Activated T-helper 1 cell treated with anti-CD3 and anti-CD28 coated beads, Interleukin-2, amount 50 U/mL, for 16 hours (primary cell): ENCODE data around the gene SYNDIG1.

Experiments
- DNase-seq, 2 donors: peaks; one replicate each; pipeline ENCODE4 v3.0.0-alpha.2; 2020; ENCODE audit warnings: low read depth in 1 of 2, low spot score in 1 of 2

SYNDIG1 gene

DNA sequence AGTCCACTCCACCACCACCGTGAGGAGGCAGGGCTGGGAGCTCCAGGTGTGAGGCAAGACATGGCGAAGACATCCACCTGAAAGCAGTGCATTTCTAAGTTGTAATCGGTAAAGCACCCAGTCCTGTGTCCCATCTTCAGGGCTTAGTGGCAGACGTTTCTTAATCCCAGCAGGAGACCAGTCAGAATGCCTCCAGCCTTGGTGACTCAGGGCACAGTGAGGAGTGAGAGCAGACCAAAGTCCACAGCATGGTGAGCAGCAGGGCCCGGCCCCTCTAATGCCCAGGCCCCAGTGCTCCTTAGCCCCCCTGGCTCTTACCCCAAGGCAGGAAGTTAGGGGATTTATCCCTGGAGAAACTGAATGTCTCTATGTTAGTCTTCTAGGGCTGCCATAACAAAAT, 183.9 kb downstream of the SYNDIG1 start:
- DNase-seq = no peak

DNA sequence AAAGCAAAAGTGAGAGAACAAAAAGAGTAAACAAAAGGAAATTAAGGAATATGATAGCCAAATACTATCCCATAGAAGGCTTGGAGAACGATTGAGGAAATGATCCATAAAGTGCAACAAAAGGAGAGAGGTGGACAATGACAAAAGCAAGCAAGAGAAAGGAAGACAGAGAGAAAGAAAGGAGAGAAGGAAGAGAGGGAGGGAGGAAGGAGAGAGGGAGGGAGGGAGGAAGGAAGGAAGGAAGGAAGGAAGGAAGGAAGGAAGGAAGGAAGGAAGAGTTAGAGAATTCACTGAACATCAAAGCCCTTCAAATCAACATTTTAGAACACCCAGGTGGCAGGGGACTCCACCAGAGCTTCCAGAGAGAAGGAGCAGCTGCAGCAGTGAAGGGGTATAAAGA, 185.0 kb downstream of the SYNDIG1 start:
- DNase-seq = no peak

DNA sequence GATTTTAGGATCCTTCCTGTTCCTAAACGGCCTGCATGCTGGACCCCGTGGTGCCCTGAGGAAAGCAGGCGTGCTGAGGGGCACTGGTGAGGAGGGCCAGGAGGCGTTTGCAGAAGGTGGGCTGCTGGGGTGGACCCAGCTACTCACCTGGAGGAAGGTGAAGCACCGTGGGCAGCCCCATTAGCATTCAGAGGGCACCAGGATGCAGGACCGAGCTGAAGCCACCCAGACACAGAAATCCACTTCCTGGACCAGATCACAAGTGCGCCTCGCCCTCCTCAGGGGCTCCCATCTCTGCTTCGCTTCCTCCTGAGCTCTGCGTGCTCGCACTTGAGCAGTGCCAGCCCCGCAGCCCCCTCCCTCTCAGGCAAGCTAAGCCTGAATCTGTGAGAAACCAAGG, 187.0 kb downstream of the SYNDIG1 start:
- no peak for DNase-seq

DNA sequence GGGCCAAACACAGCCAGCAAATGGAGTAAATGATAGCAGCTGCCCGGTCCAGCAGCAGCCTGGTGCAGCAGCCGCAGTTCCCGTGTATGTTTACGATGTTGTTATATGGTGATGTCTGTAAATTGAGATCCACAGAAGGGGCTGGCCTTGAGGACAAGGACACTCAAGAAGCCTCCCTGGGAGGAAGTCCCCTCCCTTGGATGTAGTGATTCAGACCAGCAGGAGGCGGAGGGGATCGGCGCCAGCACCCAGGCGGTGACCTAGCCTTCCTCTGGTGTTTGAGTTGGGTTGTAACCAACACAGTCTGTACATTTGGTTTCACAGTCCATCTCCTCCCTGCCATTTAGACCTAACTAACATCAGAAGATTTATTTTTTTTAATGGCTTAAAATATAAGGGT, 187.8 kb downstream of the SYNDIG1 start:
- DNase-seq = no peak

DNA sequence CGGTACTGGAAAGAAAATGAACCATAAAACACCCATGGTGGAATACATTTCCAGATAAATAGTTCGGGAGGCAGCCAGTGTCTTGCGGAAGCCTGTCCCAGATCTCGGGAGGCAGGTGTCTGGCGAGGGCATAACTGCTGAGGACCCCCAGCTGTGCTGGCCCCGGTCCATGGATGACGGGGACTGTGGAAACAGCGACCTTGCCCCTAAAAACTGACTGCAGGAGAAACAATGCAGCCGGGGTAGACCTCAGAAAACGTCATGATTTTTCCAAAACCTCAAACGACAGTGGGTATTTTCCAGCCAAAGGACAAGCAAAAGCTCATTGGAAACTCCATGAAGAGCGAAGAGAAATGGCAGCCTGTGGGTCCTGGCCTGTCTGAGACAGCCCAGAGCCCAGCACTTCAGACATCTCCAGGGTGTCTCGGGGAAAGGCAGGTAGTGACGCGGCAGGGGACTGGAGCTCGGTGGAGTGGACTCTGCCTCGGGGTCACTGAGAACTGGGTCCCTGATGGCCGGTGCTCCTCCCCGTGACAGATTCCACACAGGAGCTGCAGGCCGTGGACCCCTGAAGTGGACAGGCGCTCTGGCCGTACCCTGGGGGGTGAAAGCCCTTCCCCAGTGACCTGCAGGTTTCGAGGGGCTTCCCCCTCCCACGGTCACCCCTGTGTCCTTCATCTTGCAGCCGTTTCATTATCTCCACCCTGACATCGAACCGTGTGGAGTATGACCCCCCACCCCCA, 188.6 kb downstream of the SYNDIG1 start:
- DNase-seq = no peak

DNA sequence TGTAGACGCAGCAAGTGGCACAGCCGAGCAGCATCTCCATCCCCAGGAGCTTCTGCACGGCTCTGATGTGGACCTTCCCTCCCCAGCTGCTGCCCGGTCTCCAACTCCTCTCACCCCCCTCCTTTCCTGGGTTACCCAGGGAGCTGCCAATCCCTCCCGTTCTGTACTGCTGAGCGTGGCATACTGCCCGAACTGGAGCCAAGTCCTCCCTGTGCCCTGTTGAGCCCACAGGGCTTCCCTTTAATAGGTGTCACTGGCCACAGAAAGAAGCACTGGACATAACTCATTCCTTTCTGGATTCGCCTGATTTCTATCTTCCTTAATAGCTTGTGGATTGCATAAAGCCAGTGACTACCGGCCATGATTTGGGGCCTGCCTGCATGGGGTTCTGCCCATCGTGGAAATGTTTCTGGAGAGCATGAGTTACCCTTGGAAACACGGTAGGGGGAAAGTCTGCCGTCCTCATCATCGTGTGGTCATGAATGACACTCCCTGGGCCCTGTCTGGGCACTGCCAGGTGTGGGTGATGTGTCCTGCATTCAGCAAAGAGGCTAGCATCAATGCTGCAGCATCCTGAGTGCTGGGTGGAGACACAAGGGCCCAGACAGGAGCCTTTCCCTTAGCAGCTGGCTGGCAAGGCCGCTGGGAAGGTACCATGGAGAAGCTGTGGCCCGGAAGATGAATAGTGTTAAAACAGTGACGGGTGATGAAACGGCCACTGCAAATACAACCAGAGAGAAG, 189.7 kb downstream of the SYNDIG1 start:
- no peak for DNase-seq

DNA sequence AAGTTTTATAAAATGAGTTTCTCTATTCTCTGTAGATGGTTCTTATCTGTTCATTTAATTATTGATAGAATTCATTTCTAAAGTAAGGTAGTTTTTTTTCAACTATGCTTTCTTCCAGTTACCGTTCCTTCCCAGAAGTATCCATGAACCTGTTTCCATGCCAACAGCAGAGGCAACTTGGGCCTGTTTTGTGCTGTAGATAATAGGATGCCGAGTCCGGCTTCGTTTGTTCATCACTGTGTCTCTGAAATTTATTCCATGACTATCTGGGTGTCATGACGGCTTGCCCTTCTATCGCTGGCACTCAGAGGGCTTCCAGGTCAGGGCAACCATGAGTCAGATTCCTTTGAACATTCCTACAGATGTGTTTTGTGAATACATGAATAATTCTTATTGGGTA, 190.4 kb downstream of the SYNDIG1 start:
- DNase-seq = no peak

DNA sequence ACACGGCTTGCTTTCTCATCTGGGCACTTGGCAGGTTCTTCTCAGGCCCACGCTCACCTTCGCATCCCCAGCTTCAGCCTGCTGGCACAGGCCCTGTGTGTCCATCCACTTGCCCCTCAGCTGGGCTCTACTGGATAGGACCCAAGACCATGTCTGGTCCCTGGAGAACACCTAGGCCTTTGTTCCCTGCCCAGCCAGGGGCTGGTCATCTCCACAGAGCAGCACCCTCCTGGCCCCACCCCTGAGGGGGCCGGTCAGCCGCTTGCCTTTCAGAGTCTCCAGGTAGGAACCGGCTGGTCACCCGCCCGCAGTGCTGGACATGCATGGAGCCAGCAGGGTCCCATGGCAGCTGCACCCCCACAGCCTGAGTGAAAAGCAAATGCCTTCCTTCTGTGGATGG, 191.2 kb downstream of the SYNDIG1 start:
- DNase-seq = no peak

DNA sequence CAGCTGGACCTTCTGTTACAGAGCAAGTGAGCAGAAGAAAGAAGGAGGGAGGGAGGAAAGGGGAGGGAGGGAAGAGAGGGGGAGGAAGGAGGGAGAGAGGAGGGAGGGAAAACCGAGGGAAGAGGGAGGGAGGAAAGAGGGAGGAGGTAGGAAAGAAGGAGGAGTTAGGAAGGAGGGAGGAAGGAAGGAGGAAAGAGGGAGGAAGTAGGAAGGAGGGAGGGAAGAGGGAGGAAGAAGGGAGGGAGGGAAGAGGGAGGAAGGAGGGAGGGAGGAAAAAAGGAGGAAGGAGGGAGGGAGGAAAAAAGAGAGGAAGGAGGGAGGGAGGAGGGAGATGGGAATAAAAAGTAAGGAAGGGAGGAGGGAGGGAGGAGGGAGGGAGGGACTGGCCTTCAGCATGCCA, 191.8 kb downstream of the SYNDIG1 start:
- DNase-seq = no peak

DNA sequence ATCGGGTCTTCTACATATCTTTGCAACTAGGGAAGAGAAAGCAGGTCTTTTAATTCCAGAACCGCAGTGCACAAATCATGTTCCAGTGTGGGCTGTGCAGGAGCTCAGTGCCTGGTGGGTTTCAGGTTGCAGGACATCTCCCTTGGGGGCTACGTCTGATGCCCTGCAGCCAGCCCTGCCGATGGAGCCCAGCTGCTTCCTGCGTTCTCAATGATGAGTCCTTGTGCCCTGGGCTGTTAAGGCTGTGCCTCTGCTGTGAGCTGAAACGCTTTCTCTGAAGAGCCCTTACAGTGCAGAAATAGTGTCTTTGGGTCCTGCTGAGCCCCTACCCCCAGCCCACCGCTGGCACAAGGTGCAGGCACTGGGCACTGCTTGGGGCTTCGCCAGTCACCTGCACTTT, 192.9 kb downstream of the SYNDIG1 start:
- no peak for DNase-seq

DNA sequence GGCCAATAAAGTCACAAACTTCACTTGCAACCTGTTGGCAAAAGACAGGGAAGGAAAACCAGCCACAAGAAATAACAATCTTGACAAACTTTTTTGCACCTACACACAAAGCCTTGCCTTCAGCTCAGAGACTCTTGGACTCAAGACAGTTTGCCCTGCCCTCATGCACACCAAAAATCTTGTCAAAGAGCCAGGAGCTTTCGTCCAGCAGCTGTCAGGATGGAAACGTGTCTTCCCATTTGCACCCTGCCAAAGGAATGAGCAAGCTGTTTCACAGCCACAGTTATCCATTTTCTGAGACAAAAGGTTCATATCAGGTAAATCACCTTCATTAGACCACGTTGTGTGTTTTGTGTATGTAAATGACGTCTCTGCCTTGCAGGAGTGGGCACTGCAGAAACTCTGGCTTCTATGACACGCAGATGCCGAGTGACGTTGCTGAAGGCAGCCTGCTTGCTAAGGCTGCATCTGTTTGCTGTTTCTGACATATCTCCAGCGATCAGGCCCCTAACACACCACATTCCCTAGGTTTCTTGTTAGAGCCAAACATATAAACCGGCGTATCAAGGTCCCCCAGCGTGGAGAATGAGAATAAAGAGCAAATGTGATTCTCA, 193.4 kb downstream of the SYNDIG1 start:
- no peak for DNase-seq

DNA sequence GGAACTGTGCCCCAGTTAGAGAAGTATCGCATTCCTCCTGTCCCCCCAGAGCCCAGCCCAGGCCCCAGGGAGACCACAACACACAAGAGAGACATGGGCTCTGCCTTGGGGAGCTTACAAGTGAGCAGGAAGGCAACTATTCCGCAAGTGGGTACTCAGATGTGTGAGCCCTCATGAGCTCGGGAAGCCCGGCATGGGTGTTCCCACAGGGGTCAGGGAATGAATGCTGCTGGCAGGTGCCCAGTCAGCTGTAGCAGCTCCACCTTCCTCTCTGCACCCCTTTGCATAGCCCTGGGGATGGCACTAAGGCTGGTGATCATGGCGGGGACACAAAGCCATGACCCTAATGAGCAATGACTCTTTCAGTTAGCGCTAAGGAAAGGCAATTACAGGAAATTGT, 194.1 kb downstream of the SYNDIG1 start:
- DNase-seq = no peak

DNA sequence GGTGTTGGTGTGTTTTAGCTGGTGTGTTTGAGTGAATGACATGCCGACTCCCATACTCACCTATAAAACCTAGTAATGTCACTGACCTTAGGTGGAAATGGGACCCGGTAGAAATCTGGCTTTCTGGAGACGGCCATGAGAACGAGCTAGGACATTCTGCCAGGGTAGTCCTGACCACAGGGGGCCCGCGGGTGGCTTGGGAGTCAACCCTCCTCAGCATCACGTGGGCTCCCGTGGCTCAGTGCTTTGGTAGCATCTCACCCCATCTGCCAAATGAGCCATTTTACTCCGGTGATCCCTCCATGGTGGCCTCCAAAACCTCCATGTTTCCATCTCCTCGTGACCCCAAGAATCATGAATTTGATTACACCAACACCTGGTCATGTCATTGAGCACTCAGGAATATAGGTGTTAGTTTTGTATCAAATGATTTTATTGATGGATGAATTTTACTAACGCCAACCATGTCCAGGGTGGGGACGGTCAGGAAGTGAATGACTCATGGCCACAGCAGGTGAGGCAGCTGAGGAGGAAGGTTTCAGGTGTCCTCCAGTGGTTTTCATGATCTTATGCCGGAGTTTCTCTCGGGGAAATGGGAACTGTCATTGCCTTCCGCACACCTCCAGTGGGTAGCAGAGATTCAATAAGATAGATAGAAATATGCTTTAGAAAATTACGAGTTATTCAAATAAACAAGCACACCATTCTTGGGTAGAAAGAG, 195.0 kb downstream of the SYNDIG1 start:
- DNase-seq = no peak

DNA sequence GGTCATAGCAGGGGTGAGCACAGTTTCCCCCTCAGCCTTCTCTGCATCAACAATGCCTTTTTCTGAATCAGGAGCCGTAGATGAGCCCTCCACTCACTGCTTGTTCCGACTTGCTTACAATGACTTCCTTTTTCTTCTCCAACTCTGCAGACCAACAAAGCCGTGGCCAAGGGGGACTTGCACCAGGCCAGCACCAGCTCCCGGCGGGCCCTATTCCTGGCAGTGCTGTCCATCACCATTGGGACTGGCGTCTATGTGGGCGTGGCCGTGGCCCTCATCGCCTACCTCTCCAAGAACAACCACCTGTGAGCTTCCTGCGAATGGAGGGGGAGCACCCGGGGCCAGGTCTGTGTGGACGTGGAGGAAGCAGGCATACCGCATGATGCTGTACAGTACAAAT, 195.8 kb downstream of the SYNDIG1 start:
- DNase-seq = no peak

DNA sequence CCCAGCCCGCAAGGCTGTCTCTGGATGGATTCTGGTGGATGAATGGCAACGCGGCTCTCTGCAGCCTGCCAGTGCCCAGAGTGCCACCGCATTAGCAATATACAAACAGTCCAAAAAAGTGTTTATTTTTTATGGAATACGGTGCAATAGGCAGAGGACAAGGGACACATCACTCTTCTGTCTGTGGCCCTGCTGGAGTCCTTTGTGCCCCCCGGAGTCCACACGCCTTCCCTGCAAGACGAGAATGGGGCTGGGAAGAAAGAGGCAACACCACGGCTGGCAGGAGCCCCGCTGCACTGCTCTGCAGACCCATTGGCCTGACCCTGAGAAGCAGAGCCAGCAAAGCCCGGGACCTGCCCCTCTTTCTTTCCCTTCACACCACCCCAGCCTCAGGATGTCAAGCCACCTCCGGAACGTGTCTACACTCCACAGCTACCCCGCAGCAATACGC, 196.3 kb downstream of the SYNDIG1 start:
- DNase-seq = no peak

DNA sequence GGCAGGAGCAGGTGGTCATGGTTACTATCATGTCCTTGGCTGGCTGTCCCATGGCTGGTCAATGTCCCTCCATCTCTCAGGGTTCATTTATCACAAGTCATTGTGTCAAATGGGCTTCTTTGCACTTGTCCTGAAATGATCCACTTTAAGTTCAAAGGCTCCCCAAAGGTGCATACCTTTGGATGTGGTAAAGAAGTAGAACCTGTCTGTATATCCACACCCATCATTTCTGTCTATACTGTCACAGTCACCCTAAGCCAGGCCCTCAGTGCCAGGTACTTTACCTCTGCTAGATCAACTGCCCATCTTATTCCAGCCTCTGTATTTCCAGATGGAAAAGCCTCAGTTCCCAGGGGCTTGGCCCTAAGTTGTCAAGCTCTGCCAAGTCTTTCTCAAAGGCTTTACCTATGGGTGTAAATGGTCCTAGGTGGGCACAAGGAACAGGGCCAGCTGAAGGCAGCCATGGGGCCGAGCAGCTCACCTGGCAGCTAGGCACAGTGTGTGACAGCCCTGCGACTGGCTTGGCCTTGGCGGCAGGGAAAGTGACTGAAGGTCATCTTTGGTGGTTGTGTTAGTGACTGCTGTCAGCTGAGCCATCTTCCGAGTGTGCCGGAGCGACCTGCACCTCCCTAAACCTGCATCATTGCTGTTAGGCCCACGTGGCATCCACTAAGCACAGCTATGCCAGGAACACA, 198.4 kb downstream of the SYNDIG1 start:
- DNase-seq = no peak

DNA sequence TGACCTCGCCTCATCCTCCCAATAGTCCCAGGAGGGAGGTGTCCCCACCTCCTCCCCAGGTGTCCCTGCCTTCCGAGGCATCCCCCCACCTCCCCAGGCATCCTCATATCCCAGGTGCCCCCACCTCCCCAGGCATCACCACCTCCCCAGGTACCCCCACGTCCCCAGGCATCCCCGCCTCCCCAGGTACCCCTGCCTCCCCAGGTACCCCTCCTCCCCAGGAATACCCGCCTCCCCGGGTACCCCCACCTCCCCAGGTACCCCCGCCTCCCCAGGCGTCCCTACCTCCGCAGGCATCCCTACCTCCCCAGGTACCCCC, 198.9 kb downstream of the SYNDIG1 start:
- DNase-seq = no peak

DNA sequence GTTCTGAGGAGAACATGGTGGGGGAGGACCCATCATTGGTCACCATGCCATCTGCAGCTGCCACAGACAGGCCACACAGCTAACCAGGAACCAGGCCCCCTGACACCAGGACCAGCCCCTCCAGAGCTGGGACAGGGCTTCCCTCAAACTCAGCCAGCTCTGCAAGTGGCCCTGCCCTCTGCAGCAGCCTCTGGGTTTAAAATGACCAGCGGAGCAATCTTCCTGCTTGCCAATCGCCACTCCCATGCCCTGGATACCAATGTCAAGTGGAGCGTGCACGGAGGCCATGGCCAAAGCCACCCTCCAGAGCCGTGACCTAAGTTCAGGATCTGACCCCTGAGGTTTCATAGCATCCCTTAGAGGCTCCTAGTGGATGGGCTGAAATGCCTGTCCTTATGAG, 199.4 kb downstream of the SYNDIG1 start:
- no peak for DNase-seq

DNA sequence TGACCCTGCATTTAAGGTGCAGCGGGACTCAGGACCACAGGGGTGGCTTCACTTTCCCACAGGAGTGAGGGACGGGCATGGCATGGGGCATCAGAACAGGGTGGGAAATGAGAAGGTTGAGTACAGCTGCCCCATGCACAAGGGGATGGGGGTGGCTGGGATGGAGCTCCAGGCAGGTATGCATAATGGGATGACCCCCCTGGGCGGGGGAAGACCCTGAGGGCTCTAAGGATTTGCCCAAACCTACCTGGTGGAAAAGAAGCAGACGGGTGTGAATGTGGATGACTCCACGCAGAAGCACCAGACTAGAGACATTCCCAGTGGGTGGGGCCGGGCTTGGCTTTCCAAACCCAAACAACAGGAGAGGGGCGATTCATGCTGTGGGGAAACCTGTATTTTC, 200.3 kb downstream of the SYNDIG1 start:
- DNase-seq = no peak

DNA sequence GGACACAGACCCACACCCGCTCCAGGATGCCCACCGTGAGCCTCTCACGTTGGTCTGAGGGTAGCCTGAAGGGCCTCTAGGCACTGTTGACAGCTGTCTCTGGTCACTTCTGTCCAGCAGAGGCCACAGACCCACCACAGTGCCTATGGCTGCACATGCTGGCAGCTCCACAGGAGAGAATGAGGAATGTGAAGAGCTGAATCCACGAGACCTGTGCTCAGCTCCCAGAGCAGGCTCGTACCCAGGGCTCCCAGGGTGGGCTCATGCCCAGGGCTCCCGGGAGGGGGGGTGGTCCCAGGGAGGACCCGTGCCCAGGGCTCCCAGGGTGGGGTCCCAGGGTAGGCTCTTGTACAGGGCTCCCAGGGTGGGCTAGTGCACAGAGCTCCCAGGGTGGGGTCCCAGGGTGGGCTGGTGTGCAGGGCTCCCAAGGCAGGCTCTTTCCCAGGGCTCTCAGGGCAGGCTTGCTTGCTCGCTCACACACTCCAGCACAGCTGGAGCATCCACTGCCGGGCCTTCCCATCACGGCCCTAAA, 201.0 kb downstream of the SYNDIG1 start:
- DNase-seq = no peak

DNA sequence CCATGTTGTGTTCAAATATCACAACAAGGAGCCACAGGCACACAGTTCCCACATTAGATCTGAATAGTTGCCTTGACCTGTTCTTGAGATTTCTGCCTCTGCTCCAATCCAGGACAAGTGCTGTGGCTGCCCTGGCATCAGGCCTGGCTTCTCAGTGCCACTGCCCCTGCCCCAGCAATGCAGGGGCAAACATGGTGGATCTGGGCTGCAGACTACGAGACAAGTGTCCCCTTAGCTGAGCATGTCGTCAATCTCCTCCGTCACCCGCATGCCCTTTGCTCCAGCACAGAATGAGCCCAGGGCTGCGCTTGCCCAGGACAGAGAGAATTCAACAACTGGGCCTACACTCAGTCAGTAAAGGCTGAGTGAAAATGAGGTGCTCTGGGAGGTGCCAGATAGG, 201.6 kb downstream of the SYNDIG1 start:
- no peak for DNase-seq
